H1 (cell line): ENCODE data around the gene PC. TPM values are rescaled to one million over a fixed set of nuclear protein-coding genes. Genes with fewer than 3 reads are reported as not detected.

Experiments used
- CTCF ChIA-PET: fragments of 300-600 bp; sonication (Branson Sonifier 250); formaldehyde crosslinking; loops from one replicate; lab custom pipeline; 2021; ENCODE audit not compliant: partially characterized antibody; lab: Charles Lee
- POLR2A ChIA-PET: fragments of 300-600 bp; sonication (Branson Sonifier 250); formaldehyde crosslinking; loops from one replicate; lab custom pipeline; 2021; ENCODE audit warnings: inconsistent platforms; ENCODE audit not compliant: partially characterized antibody; lab: Charles Lee
- DNase-seq, 2 experiments: peaks; one replicate each; pipeline versions ENCODE4 v3.0.0 to v3.0.0-alpha.2; 2010 to 2022; ENCODE audit warnings: low spot score in 2 of 2, low read depth in 1 of 2, mixed read lengths in 1 of 2
- FAIRE-seq: peaks from 2 replicates; lab custom pipeline; 2011; peaks lifted over from hg19 to GRCh38; lab: Jason Lieb, UNC
- H2AFZ ChIP-seq: 2 replicates; pipeline ENCODE4 v1.8.1; 2012; ENCODE audit warnings: low read length, inconsistent platforms
- H2AK5ac ChIP-seq: 2 replicates; pipeline ENCODE4 v1.6.1; 2013; ENCODE audit warnings: low read depth, low read length
- H2BK120ac ChIP-seq: replicated peaks from 2 replicates; pipeline ENCODE3; 2013; ENCODE audit warnings: low read depth, low read length, inconsistent platforms
- H2BK12ac ChIP-seq: 2 replicates; pipeline ENCODE4 v1.6.1; 2013; ENCODE audit warnings: low read depth, low read length
- H2BK15ac ChIP-seq: 2 replicates; pipeline ENCODE4 v1.6.1; 2013; ENCODE audit warnings: low read length
- H2BK20ac ChIP-seq: 2 replicates; pipeline ENCODE4 v1.6.1; 2013; ENCODE audit warnings: low read length
- H2BK5ac ChIP-seq: 2 replicates; pipeline ENCODE4 v1.6.1; 2013; ENCODE audit warnings: low read depth, low read length
- H3K14ac ChIP-seq: 2 replicates; pipeline ENCODE4 v1.6.1; 2013; ENCODE audit warnings: inconsistent platforms; ENCODE audit not compliant: insufficient read length
- H3K18ac ChIP-seq: 2 replicates; pipeline ENCODE4 v1.6.1; 2013; ENCODE audit warnings: low read length; ENCODE audit errors: extremely low read depth
- H3K23ac ChIP-seq: 2 replicates; pipeline ENCODE4 v1.6.1; 2013; ENCODE audit warnings: inconsistent platforms; ENCODE audit not compliant: insufficient read length
- H3K23me2 ChIP-seq: 2 replicates; pipeline ENCODE4 v1.6.1; 2013; ENCODE audit warnings: low read depth, low read length
- H3K27ac ChIP-seq: 2 replicates; pipeline ENCODE4 v1.6.1; 2011; ENCODE audit warnings: low read depth, low read length, inconsistent platforms
- H3K27me3 ChIP-seq, 4 experiments: replicated peaks in 1 of 4; 1 replicate in 1 of 4; 2 replicates in 3 of 4; pipeline versions ENCODE4 v1.6.1 to v1.8.1; 2011 to 2013; ENCODE audit warnings: low read length in 3 of 4, mild to moderate bottlenecking in 3 of 4, inconsistent platforms in 2 of 4, mixed read lengths in 2 of 4, moderate library complexity in 1 of 4; ENCODE audit not compliant: control insufficient read depth in 3 of 4, insufficient read depth in 3 of 4; ENCODE audit errors: extremely low read depth in 1 of 4
- H3K36me3 ChIP-seq, 4 experiments: 2 replicates each; pipeline versions ENCODE4 v1.6.1 to v1.8.1; 2011 to 2013; ENCODE audit warnings: mild to moderate bottlenecking in 4 of 4, low read length in 3 of 4, moderate library complexity in 2 of 4, control low read depth in 1 of 4, inconsistent platforms in 1 of 4; ENCODE audit not compliant: insufficient read depth in 4 of 4, control insufficient read depth in 2 of 4
- H3K4ac ChIP-seq: replicated peaks from 2 replicates; pipeline ENCODE3; 2013; ENCODE audit warnings: low read length, low read depth, mixed read lengths, inconsistent platforms; ENCODE audit not compliant: insufficient read length
- H3K4me1 ChIP-seq, 4 experiments: replicated peaks in 1 of 4; 1 replicate in 1 of 4; 2 replicates in 3 of 4; pipeline versions ENCODE4 v1.6.1 to v1.8.1; 2011 to 2013; ENCODE audit warnings: low read length in 3 of 4, inconsistent platforms in 2 of 4, mixed read lengths in 1 of 4; ENCODE audit not compliant: insufficient read depth in 4 of 4, control insufficient read depth in 3 of 4
- H3K4me2 ChIP-seq, 2 experiments: 2 replicates each; pipeline versions ENCODE4 v1.6.1 to v1.8.1; 2011 to 2013; ENCODE audit warnings: low read depth in 2 of 2, low read length in 2 of 2, control low read depth in 1 of 2, inconsistent platforms in 1 of 2, mild to moderate bottlenecking in 1 of 2; ENCODE audit not compliant: insufficient read depth in 1 of 2
- H3K4me3 ChIP-seq, 4 experiments: fragments of 200-600, 300-600 bp in 1 of 4; sonication (generic), shearing (Covaris generic), sonication (Bioruptor Twin) in 1 of 4; 2 replicates each; pipeline versions ENCODE4 v1.5.1 to v1.8.1; 2011 to 2016; ENCODE audit warnings: low read length in 4 of 4, low read depth in 3 of 4, control low read depth in 2 of 4, inconsistent platforms in 2 of 4, mild to moderate bottlenecking in 2 of 4, mixed read lengths in 1 of 4, moderate library complexity in 1 of 4; ENCODE audit not compliant: insufficient read depth in 2 of 4; ENCODE audit errors: extremely low read depth in 1 of 4
- H3K56ac ChIP-seq: replicated peaks from 2 replicates; pipeline ENCODE3; 2013; ENCODE audit warnings: low read depth, mild to moderate bottlenecking, mixed read lengths, low read length, inconsistent platforms; ENCODE audit not compliant: insufficient read length
- H3K79me1 ChIP-seq: 2 replicates; pipeline ENCODE4 v1.6.1; 2013; ENCODE audit warnings: low read depth, low read length, control low read depth
- H3K79me2 ChIP-seq, 2 experiments: 2 replicates each; pipeline versions ENCODE4 v1.6.1 to v1.8.1; 2012 to 2013; ENCODE audit warnings: low read length in 2 of 2, mild to moderate bottlenecking in 2 of 2, inconsistent platforms in 1 of 2; ENCODE audit not compliant: insufficient read depth in 2 of 2, control insufficient read depth in 1 of 2
- H3K9ac ChIP-seq, 4 experiments: replicated peaks in 1 of 4; 1 replicate in 1 of 4; 2 replicates in 3 of 4; pipeline versions ENCODE4 v1.6.1 to v1.8.1; 2011 to 2013; ENCODE audit warnings: low read depth in 3 of 4, low read length in 3 of 4, control low read depth in 2 of 4, mild to moderate bottlenecking in 2 of 4, moderate library complexity in 2 of 4, inconsistent platforms in 1 of 4; ENCODE audit errors: extremely low read depth in 1 of 4
- H3K9me3 ChIP-seq, 2 experiments: 2 replicates each; pipeline versions ENCODE4 v1.6.1 to v1.8.1; 2012 to 2013; ENCODE audit warnings: mild to moderate bottlenecking in 2 of 2, moderate library complexity in 2 of 2, control low read depth in 1 of 2, inconsistent platforms in 1 of 2, low read depth in 1 of 2, low read length in 1 of 2, mixed read lengths in 1 of 2; ENCODE audit not compliant: insufficient read depth in 2 of 2
- H4K20me1 ChIP-seq, 2 experiments: replicated peaks in 1 of 2; 2 replicates each; pipeline versions ENCODE3 to v1.8.1; 2011 to 2013; ENCODE audit warnings: inconsistent platforms in 2 of 2, low read length in 2 of 2, mild to moderate bottlenecking in 1 of 2; ENCODE audit not compliant: insufficient read depth in 2 of 2, control insufficient read depth in 1 of 2
- H4K5ac ChIP-seq: 2 replicates; pipeline ENCODE4 v1.6.1; 2013; ENCODE audit warnings: low read length, low read depth, mixed read lengths, inconsistent platforms; ENCODE audit not compliant: insufficient read length
- H4K8ac ChIP-seq: 2 replicates; pipeline ENCODE4 v1.8.0; 2013; ENCODE audit warnings: mild to moderate bottlenecking, moderate library complexity, low read length, inconsistent platforms; ENCODE audit not compliant: insufficient read depth; ENCODE audit errors: extremely low read depth
- H4K91ac ChIP-seq: replicated peaks from 2 replicates; pipeline ENCODE3; 2013; ENCODE audit warnings: low read length, mixed read lengths, inconsistent platforms; ENCODE audit not compliant: insufficient read length
- HDAC2 ChIP-seq, 2 experiments: fragments of 300-600 bp in 1 of 2; sonication (generic) in 1 of 2; IDR thresholded peaks; 2 replicates each; pipeline ENCODE4 v1.6.1; 2011 to 2012; ENCODE audit warnings: low read depth in 2 of 2, low read length in 2 of 2, mild to moderate bottlenecking in 2 of 2, moderate library complexity in 2 of 2, borderline replicate concordance in 1 of 2, inconsistent platforms in 1 of 2
- HDAC6 ChIP-seq: IDR thresholded peaks from one replicate; pipeline ENCODE4 v1.7.1; 2012; ENCODE audit warnings: low read depth, mild to moderate bottlenecking, inconsistent platforms, low read length, moderate library complexity
- NANOG ChIP-seq: IDR thresholded peaks from 2 replicates; pipeline ENCODE4 v1.6.1; 2011; ENCODE audit warnings: low read length, low read depth, mild to moderate bottlenecking, inconsistent platforms; ENCODE audit not compliant: insufficient read depth, poor library complexity, severe bottlenecking
- POLR2AphosphoS5 ChIP-seq: IDR thresholded peaks from 2 replicates; pipeline ENCODE4 v1.6.1; 2011; ENCODE audit warnings: low read depth, low read length
- POU5F1 ChIP-seq: IDR thresholded peaks from 2 replicates; pipeline ENCODE4 v1.6.1; 2011; ENCODE audit warnings: low read depth, mild to moderate bottlenecking, low read length, moderate library complexity
- RBBP5 ChIP-seq: IDR thresholded peaks from 2 replicates; pipeline ENCODE4 v1.7.1; 2012; ENCODE audit warnings: low read depth, mild to moderate bottlenecking, inconsistent platforms, low read length, moderate library complexity, borderline replicate concordance
- RFX5 ChIP-seq: IDR thresholded peaks from 2 replicates; pipeline ENCODE4 v1.6.1; 2011; ENCODE audit warnings: low read depth, low read length, improper control_type of control experiment, borderline replicate concordance
- SIN3A ChIP-seq, 2 experiments: IDR thresholded peaks in 1 of 2; conservative IDR thresholded peaks in 1 of 2; 2 replicates each; pipeline ENCODE4 v1.6.1; 2011 to 2012; ENCODE audit warnings: low read length in 2 of 2, improper control_type of control experiment in 1 of 2, low read depth in 1 of 2, mild to moderate bottlenecking in 1 of 2
- SP2 ChIP-seq: IDR thresholded peaks from 2 replicates; pipeline ENCODE4 v1.6.1; 2012; ENCODE audit warnings: mild to moderate bottlenecking, low read length, inconsistent platforms
- TAF1 ChIP-seq: IDR thresholded peaks from 2 replicates; pipeline ENCODE4 v1.6.1; 2011; ENCODE audit warnings: mild to moderate bottlenecking, low read depth, low read length
- TCF12 ChIP-seq: IDR thresholded peaks from 2 replicates; pipeline ENCODE4 v1.6.1; 2011; ENCODE audit warnings: low read depth, mild to moderate bottlenecking, low read length
- WGBS, 2 experiments: shearing (Covaris generic) in 1 of 2; methylation state at CpG; one replicate each; pipeline versions ENCODE4 v1.1.6 to v1.1.7; 2013 to 2015; ENCODE audit warnings: low lambda C conversion rate in 2 of 2, mixed read lengths in 2 of 2, inconsistent platforms in 1 of 2, low coverage in 1 of 2, missing lambda C conversion rate in 1 of 2; ENCODE audit not compliant: insufficient replicate concordance in 2 of 2, insufficient coverage in 1 of 2, insufficient read length in 1 of 2; ENCODE audit errors: extremely low coverage in 1 of 2, missing lambda C conversion rate in 1 of 2; 5-methylcytosine and 5-hydroxymethylcytosine counted together
- polyA plus RNA-seq, 7 experiments: library from polyadenylated mRNA; depleted of rRNA in 3 of 7; stranded (reverse) in 5 of 7; unstranded in 2 of 7; fragments of >200 nt in 5 of 7; fragments of 200-250 nt in 2 of 7; gene quantifications; 1 replicate in 5 of 7; 2 replicates in 1 of 7; 4 replicates in 1 of 7; pipeline versions ENCODE4 v1.2.1 to v1.2.3, GENCODE V29; 2011 to 2013; ENCODE audit warnings: missing spikeins in 2 of 7, mixed read lengths in 2 of 7
- total RNA-seq: library from RNA; stranded (reverse); fragmentation: NEBNext Ultra II Directional; extraction: Animal tissue kit (Norgen Biotek cat#: 25700); gene quantifications from 2 replicates; pipeline ENCODE4 v1.2.1, GENCODE V29; 2021

The PC gene
- total and polyA plus RNA-seq, 2 of the 8 experiments (the other 6 are each of a cell fraction or from before 2014, with no cell fraction given): 11.5 to 27.5 TPM

GRCh38 chr11:67002297-67002913 is 44.2 kb upstream of the PC start:
- peak overlapping the region in 2 of 4 experiments; percentile 3 to 26; a peak in 2 of 8 replicates for H3K4me3 ChIP-seq
- peak overlapping the region; percentile 7; the same call in 1 of the 2 replicates for H4K8ac ChIP-seq
- H2AK5ac ChIP-seq: no peak overlapping the region
- H3K18ac ChIP-seq: peak overlapping the region; percentile 92
- no peak overlapping the region for H3K4ac ChIP-seq
- no peaks in the 10 kb centered on the region for H4K20me1 ChIP-seq
- H3K23ac ChIP-seq: no peak overlapping the region
- H3K4me2 ChIP-seq: peak overlapping the region; percentile 31 to 59; a peak in 3 of 4 replicates
- no peaks in the 10 kb centered on the region for H3K9me3 ChIP-seq
- peaks cover 3% of the 10 kb centered on the region; the same call in 1 of the 2 replicates for H3K23me2 ChIP-seq
- peak overlapping the region in 2 of 4 experiments; percentile 9 to 24; a peak in 1 of 7 replicates for H3K9ac ChIP-seq
- DNase-seq: peak in 1 of 2 experiments; percentile 64
- 0 out of 2 replicates have a peak overlapping the region, but pooled peaks have one; percentile 4 for H2AFZ ChIP-seq
- no peak overlapping the region for H2BK120ac ChIP-seq
- no peaks in the 10 kb centered on the region for H3K79me1 ChIP-seq
- peak overlapping the region; percentile 100 for H2BK12ac ChIP-seq
- H3K36me3 ChIP-seq: no peaks in the 10 kb centered on the region
- H2BK15ac ChIP-seq: 0 out of 2 replicates have a peak overlapping the region, but pooled peaks have one; percentile 6
- no peaks in the 10 kb centered on the region for H3K27me3 ChIP-seq
- FAIRE-seq: no peak
- H3K79me2 ChIP-seq: no peaks in the 10 kb centered on the region
- H3K56ac ChIP-seq: no peak overlapping the region
- H4K5ac ChIP-seq: peak overlapping the region; percentile 58
- peak overlapping the region; percentile 98 for H2BK5ac ChIP-seq
- POLR2A ChIA-PET: interaction anchor here (0.7 to 1.7 kb wide), 5 partner anchors 13 to 159 kb away, joined by 3 to 7 read pairs (median 4); partner anchors contain the start of gene RCE1
- peaks cover 7 to 17% (median 12%) of the 10 kb centered on the region in 4 experiments for H3K4me1 ChIP-seq
- CTCF ChIA-PET: interaction anchor here (0.6 to 3.6 kb wide), 6 partner anchors 8 to 167 kb away, joined by 3 to 9 read pairs (median 4); no protein-coding TSS in a partner anchor
- H2BK20ac ChIP-seq: peak overlapping the region; percentile 84; the same call in 1 of the 2 replicates
- no peak overlapping the region for H3K14ac ChIP-seq
- peak overlapping the region; percentile 57; the same call in 1 of the 2 replicates for H3K27ac ChIP-seq
- WGBS, 2 experiments: 23% methylated on average over 8 of the region's 8 CpGs; no CpG with 5 or more reads in 1 of the 2 experiments
- peak overlapping the region; percentile 92 for H4K91ac ChIP-seq
- no peak for TF ChIP-seq SP2
- no peak for TF ChIP-seq TAF1
- no peak for TF ChIP-seq POU5F1
- TF ChIP-seq NANOG: peak; percentile 56
- no peak for TF ChIP-seq SIN3A (conservative IDR thresholded peaks at IDR 0.05 in 1 of 2, IDR thresholded peaks at IDR 0.05 in 1 of 2; ENCODE audit: low read depth in 1 of 2, low read length in 2 of 2)
- TF ChIP-seq POLR2AphosphoS5: no peak
- TF ChIP-seq HDAC2 (IDR thresholded peaks at IDR 0.05; ENCODE audit: borderline replicate concordance in 1 of 2, low read depth in 2 of 2, low read length in 2 of 2): no peak
- no peak for TF ChIP-seq RBBP5
- TF ChIP-seq RFX5: no peak
- no peak for TF ChIP-seq HDAC6
- TF ChIP-seq TCF12: no peak
